Stomach (tissue), 4 donors: Measurements from ENCODE around the gene SFXN1.

ENCODE experiments used
- CTCF ChIP-seq, 7 experiments: fragments of 450-650 bp in 4 of 7; fragments of 200-600 bp in 3 of 7; sonication (generic) in 3 of 7; IDR thresholded peaks; one replicate each; pipeline ENCODE4 v1.5.1; 2016 to 2019; ENCODE audit warnings: antibody characterized with exemption in 7 of 7, control low read depth in 2 of 7, mild to moderate bottlenecking in 1 of 7
- POLR2A ChIP-seq, 4 donors: fragments of 450-650 bp; IDR thresholded peaks; one replicate each; pipeline ENCODE4 v1.6.1; 2016; ENCODE audit warnings: antibody characterized with exemption in 4 of 4, control low read depth in 2 of 4, mild to moderate bottlenecking in 1 of 4, moderate library complexity in 1 of 4
- POLR2AphosphoS5 ChIP-seq, 3 donors: sonication (generic); formaldehyde crosslinking; IDR thresholded peaks; one replicate each; pipeline ENCODE4 v1.6.1; 2016; ENCODE audit warnings: antibody characterized with exemption in 3 of 3

- TF ChIP-seq CTCF (IDR thresholded peaks at IDR 0.05) (no peak), POLR2A (IDR thresholded peaks at IDR 0.05) (no peak), POLR2AphosphoS5 (IDR thresholded peaks at IDR 0.05) (no peak)
These were observed 66.2 kb downstream of the SFXN1 start for GRCh38 chr5:175544586-175544985.
